A549 (cell line): ENCODE data around the gene ZSWIM7.

Experiments used
- CBX2 ChIP-seq: fragments of 200-600 bp; sonication (generic); IDR thresholded peaks from 2 replicates; pipeline ENCODE4 v1.6.1; 2016; ENCODE audit warnings: low read depth, mild to moderate bottlenecking, borderline replicate concordance
- CTCF ChIP-seq: fragments of >200 bp; sonication (Bioruptor Twin); formaldehyde crosslinking; IDR thresholded peaks from 3 replicates; pipeline ENCODE4 v1.5.1; 2016
- FOXS1 ChIP-seq: fragments of 250-450 bp; sonication (Bioruptor Pico); IDR thresholded peaks from 2 replicates; pipeline ENCODE4 v1.5.0; 2020; ENCODE audit warnings: mild to moderate bottlenecking, moderate library complexity
- HMGXB4 ChIP-seq: fragments of 250-450 bp; sonication (Bioruptor Pico); IDR thresholded peaks from 2 replicates; pipeline ENCODE4 v1.5.0; 2021; ENCODE audit warnings: mild to moderate bottlenecking, moderate library complexity, borderline replicate concordance
- JUN ChIP-seq, 2 experiments: fragments of >200 bp; sonication (Bioruptor Twin); formaldehyde crosslinking; IDR thresholded peaks; 2 replicates in 1 of 2; 3 replicates in 1 of 2; pipeline ENCODE4 v1.6.1; 2016 to 2017
- KDM1A ChIP-seq: fragments of 200-600 bp; sonication (generic); IDR thresholded peaks from 2 replicates; pipeline ENCODE4 v1.6.1; 2016; ENCODE audit warnings: low read depth, mild to moderate bottlenecking
- MAX ChIP-seq: IDR thresholded peaks from 2 replicates; pipeline ENCODE4 v1.6.1; 2012
- MYC ChIP-seq: IDR thresholded peaks from 2 replicates; pipeline ENCODE4 v1.6.1; 2012; ENCODE audit warnings: mild to moderate bottlenecking, inconsistent platforms, low read length, improper control_type of control experiment, borderline replicate concordance
- NR3C1 ChIP-seq: fragments of >200 bp; sonication (Bioruptor Twin); formaldehyde crosslinking; IDR thresholded peaks from 3 replicates; pipeline ENCODE4 v1.6.1; 2017
- POLR2A ChIP-seq: IDR thresholded peaks from 2 replicates; pipeline ENCODE4 v1.6.1; 2012; ENCODE audit warnings: mild to moderate bottlenecking, low read length
- REST ChIP-seq: fragments of 200-600 bp; sonication (generic); IDR thresholded peaks from 2 replicates; pipeline ENCODE4 v1.6.1; 2016; ENCODE audit warnings: antibody characterized with exemption, mild to moderate bottlenecking, moderate library complexity
- SMC3 ChIP-seq: fragments of >200 bp; sonication (Bioruptor Twin); formaldehyde crosslinking; IDR thresholded peaks from 3 replicates; pipeline ENCODE4 v1.6.1; 2018; ENCODE audit warnings: inconsistent platforms

GRCh38 chr17:16002708-16003260, 3.3 kb upstream of the ZSWIM7 start:
- TF ChIP-seq REST (no peak), KDM1A (no peak), CTCF (no peak), CBX2 (no peak), SMC3 (no peak), MAX (no peak), HMGXB4 (CRISPR knock-in tag) (no peak), JUN (IDR thresholded peaks at IDR 0.05) (no peak), NR3C1 (no peak), MYC (no peak), POLR2A (no peak), FOXS1 (CRISPR knock-in tag) (no peak)
